Adipocyte (in vitro differentiated cells): ENCODE results near the gene TIMM13.
"Not testable (repeated sequence)": the region's sequence is repeated elsewhere in the genome, so short reads cannot be mapped to it uniquely, and the experiment has no call there.

Experiments used
- DNase-seq: peaks from one replicate; pipeline ENCODE4 v3.0.0-alpha.2; 2015; ENCODE audit warnings: low read depth
- H3K27me3 ChIP-seq: replicated peaks from 2 replicates; pipeline ENCODE4 v1.7.0; 2013; ENCODE audit warnings: mild to moderate bottlenecking, low read length, moderate library complexity; ENCODE audit not compliant: control insufficient read depth, insufficient read depth
- H3K36me3 ChIP-seq: 2 replicates; pipeline ENCODE4 v1.7.0; 2013; ENCODE audit warnings: low read length, mild to moderate bottlenecking, moderate library complexity; ENCODE audit not compliant: control insufficient read depth, insufficient read depth, severe bottlenecking
- H3K4me1 ChIP-seq: 2 replicates; pipeline ENCODE4 v1.7.0; 2013; ENCODE audit warnings: mild to moderate bottlenecking, low read length, moderate library complexity; ENCODE audit not compliant: control insufficient read depth, insufficient read depth
- H3K4me3 ChIP-seq: 2 replicates; pipeline ENCODE4 v1.7.0; 2013; ENCODE audit warnings: mild to moderate bottlenecking, low read length, moderate library complexity
- H3K9ac ChIP-seq: 2 replicates; pipeline ENCODE4 v1.7.0; 2013; ENCODE audit warnings: mild to moderate bottlenecking, low read length, moderate library complexity
- H3K9me3 ChIP-seq: 2 replicates; pipeline ENCODE4 v1.7.0; 2013; ENCODE audit warnings: mild to moderate bottlenecking, low read length, moderate library complexity; ENCODE audit not compliant: control insufficient read depth

TIMM13 gene

GRCh38 chr19:2462635-2463421 lies 35.4 kb upstream of the TIMM13 start:
- Histone ChIP-seq H3K27me3 (no peaks in the 10 kb centered on the region), H3K9ac (peak overlapping the region; percentile 79), H3K9me3 (no peaks in the 10 kb centered on the region), H3K36me3 (no peaks in the 10 kb centered on the region), H3K4me3 (peak overlapping the region; percentile 86), H3K4me1 (peaks cover 7% of the 10 kb centered on the region)
- DNase-seq: peak; percentile 96

GRCh38 chr19:2461751-2462634 lies 34.6 kb upstream of the TIMM13 start:
- Histone ChIP-seq H3K9ac (peak overlapping the region; percentile 79), H3K27me3 (no peaks in the 10 kb centered on the region), H3K4me3 (peak overlapping the region; percentile 86), H3K4me1 (peaks cover 11% of the 10 kb centered on the region), H3K36me3 (no peaks in the 10 kb centered on the region), H3K9me3 (no peaks in the 10 kb centered on the region)
- DNase-seq: peak; percentile 73

- no peak for DNase-seq
- peaks cover 17% of the 10 kb centered on the region for H3K4me1 ChIP-seq
- H3K27me3 ChIP-seq: no peaks in the 10 kb centered on the region
- H3K36me3 ChIP-seq: no peaks in the 10 kb centered on the region
- H3K9ac ChIP-seq: no peak overlapping the region
- no peaks in the 10 kb centered on the region for H3K9me3 ChIP-seq
- H3K4me3 ChIP-seq: no peak overlapping the region
These were observed 32.9 kb upstream of the TIMM13 start for GRCh38 chr19:2460245-2460644.

- H3K36me3 ChIP-seq, H3K27me3 ChIP-seq, H3K9ac ChIP-seq, H3K4me3 ChIP-seq, H3K9me3 ChIP-seq, DNase-seq: not testable (repeated sequence)
- H3K4me1 ChIP-seq: peaks cover 17% of the 10 kb centered on the region
These were observed 31.4 kb upstream of the TIMM13 start for GRCh38 chr19:2458776-2459175.

GRCh38 chr19:2458054-2458453 lies 30.7 kb upstream of the TIMM13 start:
- Histone ChIP-seq H3K4me1 (peaks cover 17% of the 10 kb centered on the region), H3K4me3 (no peak overlapping the region), H3K27me3 (no peaks in the 10 kb centered on the region), H3K9ac (no peak overlapping the region), H3K36me3 (no peaks in the 10 kb centered on the region), H3K9me3 (no peaks in the 10 kb centered on the region)
- DNase-seq: no peak

GRCh38 chr19:2457394-2458037 lies 30.1 kb upstream of the TIMM13 start:
- peak overlapping the region; percentile 78 for H3K4me3 ChIP-seq
- no peak for DNase-seq

GRCh38 chr19:2455851-2456570 lies 28.6 kb upstream of the TIMM13 start:
- H3K4me1 ChIP-seq: peaks cover 10% of the 10 kb centered on the region
- H3K9me3 ChIP-seq: no peaks in the 10 kb centered on the region
- peak; percentile 52 for DNase-seq
- H3K4me3 ChIP-seq: peak overlapping the region; percentile 87
- no peaks in the 10 kb centered on the region for H3K27me3 ChIP-seq
- H3K9ac ChIP-seq: peak overlapping the region; percentile 88
- no peaks in the 10 kb centered on the region for H3K36me3 ChIP-seq

More at GRCh38 chr19:2457394-2458037, 30.1 kb upstream of the TIMM13 start:
- no peaks in the 10 kb centered on the region for H3K27me3 ChIP-seq
- peak overlapping the region; percentile 81 for H3K9ac ChIP-seq
- no peaks in the 10 kb centered on the region for H3K36me3 ChIP-seq
- no peaks in the 10 kb centered on the region for H3K9me3 ChIP-seq
- H3K4me1 ChIP-seq: peaks cover 15% of the 10 kb centered on the region

- Histone ChIP-seq H3K4me3 (peak overlapping the region; percentile 87), H3K36me3 (no peaks in the 10 kb centered on the region), H3K27me3 (no peaks in the 10 kb centered on the region), H3K9ac (peak overlapping the region; percentile 88), H3K4me1 (peaks cover 10% of the 10 kb centered on the region), H3K9me3 (no peaks in the 10 kb centered on the region)
- DNase-seq: no peak
These were observed 27.8 kb upstream of the TIMM13 start for GRCh38 chr19:2454962-2455850.

GRCh38 chr19:2454199-2454961 lies 27.0 kb upstream of the TIMM13 start:
- H3K9me3 ChIP-seq: no peaks in the 10 kb centered on the region
- DNase-seq: no peak
- no peak overlapping the region for H3K9ac ChIP-seq
- H3K36me3 ChIP-seq: no peaks in the 10 kb centered on the region
- no peak overlapping the region for H3K4me3 ChIP-seq
- H3K27me3 ChIP-seq: no peaks in the 10 kb centered on the region
- peaks cover 10% of the 10 kb centered on the region for H3K4me1 ChIP-seq
